H1 (cell line): ENCODE measurements around the gene MRTFA. TPM values are rescaled to one million over a fixed set of nuclear protein-coding genes. Genes with fewer than 3 reads are reported as not detected.

Source experiments
- CHD7 ChIP-seq: fragments of 300-600 bp; sonication (generic); IDR thresholded peaks from 2 replicates; pipeline ENCODE4 v1.7.1; 2012; ENCODE audit warnings: low read length, moderate library complexity, mild to moderate bottlenecking, inconsistent platforms; ENCODE audit not compliant: insufficient replicate concordance
- polyA plus RNA-seq, 7 experiments: library from polyadenylated mRNA; depleted of rRNA in 3 of 7; stranded (reverse) in 5 of 7; unstranded in 2 of 7; fragments of >200 nt in 5 of 7; fragments of 200-250 nt in 2 of 7; gene quantifications; 1 replicate in 5 of 7; 2 replicates in 1 of 7; 4 replicates in 1 of 7; pipeline versions ENCODE4 v1.2.1 to v1.2.3, GENCODE V29; 2011 to 2013; ENCODE audit warnings: missing spikeins in 2 of 7, mixed read lengths in 2 of 7
- total RNA-seq: library from RNA; stranded (reverse); fragmentation: NEBNext Ultra II Directional; extraction: Animal tissue kit (Norgen Biotek cat#: 25700); gene quantifications from 2 replicates; pipeline ENCODE4 v1.2.1, GENCODE V29; 2021

MRTFA gene
- total and polyA plus RNA-seq, 2 of the 8 experiments (the other 6 are each of a cell fraction or from before 2014, with no cell fraction given) = 5.4 to 37.9 TPM

GRCh38 chr22:40449676-40450035 lies 186.9 kb downstream of the MRTFA start (continued):
- no peak for TF ChIP-seq CHD7
